ENCODE measurements around the gene ZSWIM1. TPM values are rescaled to one million over a fixed set of nuclear protein-coding genes. Genes with fewer than 3 reads are reported as not detected.

ZSWIM1 gene
- total and polyA plus RNA-seq, 10 donors, result 3.7 to 16.1 (median 11.1) TPM

- no peaks in the 10 kb centered on the region for H3K9me3 ChIP-seq
- TF ChIP-seq CTCF (IDR thresholded peaks at IDR 0.05 in 8 of 11, conservative IDR thresholded peaks at IDR 0.05 in 3 of 11) (no peak), POLR2A (IDR thresholded peaks at IDR 0.05) (no peak), POLR2AphosphoS5 (IDR thresholded peaks at IDR 0.05) (no peak)
- H3K36me3 ChIP-seq, result peaks cover 0 to 69% (median 27%) of the 10 kb centered on the region in 6 donors
- intact Hi-C loops (cut with DNase I; ENCODE audit: low total_unique reads), result no loop called here
- H3K27me3 ChIP-seq (replicated peaks in 1 of 7), result no peaks in the 10 kb centered on the region
- WGBS, 5 donors, result 88 to 94% (median 93%) methylated on average over 2 of the region's 2 CpGs
- no peak for DNase-seq
- H3K27ac ChIP-seq, result no peak overlapping the region
- H3K4me1 ChIP-seq, result peaks cover 29 to 64% (median 35%) of the 10 kb centered on the region in 6 donors
- H3K4me3 ChIP-seq, result no peak overlapping the region
These were observed 27.5 kb upstream of the ZSWIM1 start for GRCh38 chr20:45853484-45853883.

GRCh38 chr20:45857114-45857881, 23.7 kb upstream of the ZSWIM1 start, which contains the start of the genes ACOT8 and ZSWIM3:
TSS of gene ACOT8 (minus strand) at chr20:45857392. CDS start at chr20:45857315, 77 bp downstream.
TSS of gene ZSWIM3 (plus strand) at chr20:45857614. CDS start at chr20:45857826, 212 bp downstream.
- Histone ChIP-seq H3K9me3 (no peaks in the 10 kb centered on the region), H3K36me3 (peaks cover 0 to 31% (median 14%) of the 10 kb centered on the region in 6 donors), H3K4me1 (peaks cover 31 to 79% (median 38%) of the 10 kb centered on the region in 6 donors), H3K27me3 (replicated peaks in 1 of 7) (no peaks in the 10 kb centered on the region), H3K4me3 (peak within 1 kb of the TSS; percentile 80 to 93 (median 87)), H3K27ac (peak within 1 kb of the TSS; percentile 80 to 95 (median 88))
- intact Hi-C loops (cut with DNase I; ENCODE audit: low total_unique reads), result no loop called here
- 0 to 1% (median 0%) methylated on average over 21 to 36 of the region's 36 CpGs for WGBS, 5 donors
- TF ChIP-seq POLR2A (IDR thresholded peaks at IDR 0.05) (peak in 1 of 3 donors; percentile 72), POLR2AphosphoS5 (IDR thresholded peaks at IDR 0.05) (peak; percentile 89 to 92 (median 90)), CTCF (IDR thresholded peaks at IDR 0.05 in 8 of 11, conservative IDR thresholded peaks at IDR 0.05 in 3 of 11) (peak in 1 of 11 experiments; percentile 16)
- peak; percentile 93 for DNase-seq

GRCh38 chr20:45857882-45858216, 23.2 kb upstream of the ZSWIM1 start:
- peak overlapping the region; percentile 80 to 95 (median 88) for H3K27ac ChIP-seq
- 8 to 20% (median 8%) methylated on average over 7 to 13 of the region's 13 CpGs for WGBS, 5 donors
- TF ChIP-seq POLR2A (IDR thresholded peaks at IDR 0.05) (no peak), POLR2AphosphoS5 (IDR thresholded peaks at IDR 0.05) (no peak), CTCF (IDR thresholded peaks at IDR 0.05 in 8 of 11, conservative IDR thresholded peaks at IDR 0.05 in 3 of 11) (no peak)
- no peak for DNase-seq
- H3K9me3 ChIP-seq, result no peaks in the 10 kb centered on the region
- H3K4me3 ChIP-seq, result peak overlapping the region; percentile 80 to 93 (median 87)
- no peaks in the 10 kb centered on the region for H3K27me3 ChIP-seq (replicated peaks in 1 of 7)
- intact Hi-C loops (cut with DNase I; ENCODE audit: low total_unique reads), result no loop called here
- peaks cover 0 to 25% (median 11%) of the 10 kb centered on the region in 6 donors for H3K36me3 ChIP-seq
- H3K4me1 ChIP-seq, result peaks cover 31 to 74% (median 38%) of the 10 kb centered on the region in 6 donors

GRCh38 chr20:45859916-45860315, 21.1 kb upstream of the ZSWIM1 start:
- DNase-seq, result no peak
- Histone ChIP-seq H3K27me3 (replicated peaks in 1 of 7) (no peaks in the 10 kb centered on the region), H3K4me3 (no peak overlapping the region), H3K4me1 (peaks cover 23 to 55% (median 30%) of the 10 kb centered on the region in 6 donors), H3K36me3 (peaks cover 0 to 5% (median 0%) of the 10 kb centered on the region in 6 donors), H3K27ac (no peak overlapping the region), H3K9me3 (no peaks in the 10 kb centered on the region)
- TF ChIP-seq CTCF (IDR thresholded peaks at IDR 0.05 in 8 of 11, conservative IDR thresholded peaks at IDR 0.05 in 3 of 11) (no peak), POLR2AphosphoS5 (IDR thresholded peaks at IDR 0.05) (no peak), POLR2A (IDR thresholded peaks at IDR 0.05) (no peak)
- 95 to 97% (median 95%) methylated on average over 5 of the region's 5 CpGs for WGBS, 5 donors
- intact Hi-C loops (cut with DNase I; ENCODE audit: low total_unique reads), result no loop called here
